HG03095 (cell line): ENCODE results near the gene HRH3.
A peak's percentile ranks its signal among the peaks of the same experiment; 100 is the strongest.

ENCODE experiments used
- ATAC-seq: cut with Tn5 transposase; IDR thresholded peaks from one replicate; pipeline ENCODE4 v1.9.1; 2021; ENCODE audit warnings: moderate library complexity; ENCODE audit not compliant: unreplicated experiment

The HRH3 gene

GRCh38 chr20:62201173-62202082, 18.6 kb downstream of the HRH3 start:
- peak; percentile 78 for ATAC-seq

GRCh38 chr20:62200491-62201172, 19.4 kb downstream of the HRH3 start:
- no peak for ATAC-seq

GRCh38 chr20:62198931-62199330, 21.1 kb downstream of the HRH3 start:
- ATAC-seq, result no peak

GRCh38 chr20:62198496-62198895, 21.6 kb downstream of the HRH3 start:
- ATAC-seq, result no peak

GRCh38 chr20:62197801-62198200, 22.3 kb downstream of the HRH3 start:
- no peak for ATAC-seq

- no peak for ATAC-seq
These were observed 22.8 kb downstream of the HRH3 start for GRCh38 chr20:62197311-62197710.

- no peak for ATAC-seq
These were observed 23.8 kb downstream of the HRH3 start for GRCh38 chr20:62196286-62196685.

GRCh38 chr20:62195736-62196135, 24.3 kb downstream of the HRH3 start:
- no peak for ATAC-seq

- no peak for ATAC-seq
These were observed 25.0 kb downstream of the HRH3 start for GRCh38 chr20:62195075-62195405.

- no peak for ATAC-seq
These were observed 26.7 kb downstream of the HRH3 start for GRCh38 chr20:62193079-62194025.

- no peak for ATAC-seq
These were observed 27.4 kb downstream of the HRH3 start for GRCh38 chr20:62192635-62193034.

GRCh38 chr20:62191781-62192559, 28.1 kb downstream of the HRH3 start:
- no peak for ATAC-seq

- no peak for ATAC-seq
These were observed 29.3 kb downstream of the HRH3 start for GRCh38 chr20:62190639-62191411.

GRCh38 chr20:62186887-62187866, 32.9 kb downstream of the HRH3 start:
- no peak for ATAC-seq

- ATAC-seq, result no peak
These were observed 34.0 kb downstream of the HRH3 start for GRCh38 chr20:62186096-62186426.

- ATAC-seq, result no peak
These were observed 36.5 kb downstream of the HRH3 start for GRCh38 chr20:62183426-62184142.

GRCh38 chr20:62182469-62183425, 37.3 kb downstream of the HRH3 start, which contains the start of gene MTG2:
MTG2 (plus strand) TSS chr20:62183028; CDS start chr20:62193421, 10,393 bp downstream.
- ATAC-seq, result peak; percentile 91
